IMR-90 (cell line): ENCODE data around the gene MYOM1.

Source experiments
- CEBPB ChIP-seq: IDR thresholded peaks from 2 replicates; pipeline ENCODE4 v1.6.1; 2012; ENCODE audit warnings: low read depth, low read length, improper control_type of control experiment
- CHD1 ChIP-seq: IDR thresholded peaks from 2 replicates; pipeline ENCODE4 v1.6.1; 2012; ENCODE audit warnings: low read depth, low read length, improper control_type of control experiment
- POLR2A ChIP-seq: IDR thresholded peaks from 2 replicates; pipeline ENCODE4 v1.6.1; 2012; ENCODE audit warnings: mild to moderate bottlenecking, low read depth, low read length
- RFX5 ChIP-seq: IDR thresholded peaks from 2 replicates; pipeline ENCODE4 v1.8.0; 2012; ENCODE audit warnings: low read depth, mild to moderate bottlenecking, low read length, moderate library complexity
- SMC3 ChIP-seq: fragments of 150-350 bp; IDR thresholded peaks from 2 replicates; pipeline ENCODE4 v1.6.1; 2016; ENCODE audit warnings: low read depth, mild to moderate bottlenecking, antibody characterized with exemption, low read length, moderate library complexity
- USF2 ChIP-seq: fragments of 150-350 bp; IDR thresholded peaks from 2 replicates; pipeline ENCODE4 v1.6.1; 2017; ENCODE audit warnings: mild to moderate bottlenecking, antibody characterized with exemption, low read length, low read depth
- TF ChIP-seq, protein P1 (sequence below): conservative IDR thresholded peaks from 2 replicates; pipeline ENCODE4 v1.5.1; 2012; ENCODE audit warnings: mild to moderate bottlenecking, low read depth, low read length, improper control_type of control experiment

DNA sequence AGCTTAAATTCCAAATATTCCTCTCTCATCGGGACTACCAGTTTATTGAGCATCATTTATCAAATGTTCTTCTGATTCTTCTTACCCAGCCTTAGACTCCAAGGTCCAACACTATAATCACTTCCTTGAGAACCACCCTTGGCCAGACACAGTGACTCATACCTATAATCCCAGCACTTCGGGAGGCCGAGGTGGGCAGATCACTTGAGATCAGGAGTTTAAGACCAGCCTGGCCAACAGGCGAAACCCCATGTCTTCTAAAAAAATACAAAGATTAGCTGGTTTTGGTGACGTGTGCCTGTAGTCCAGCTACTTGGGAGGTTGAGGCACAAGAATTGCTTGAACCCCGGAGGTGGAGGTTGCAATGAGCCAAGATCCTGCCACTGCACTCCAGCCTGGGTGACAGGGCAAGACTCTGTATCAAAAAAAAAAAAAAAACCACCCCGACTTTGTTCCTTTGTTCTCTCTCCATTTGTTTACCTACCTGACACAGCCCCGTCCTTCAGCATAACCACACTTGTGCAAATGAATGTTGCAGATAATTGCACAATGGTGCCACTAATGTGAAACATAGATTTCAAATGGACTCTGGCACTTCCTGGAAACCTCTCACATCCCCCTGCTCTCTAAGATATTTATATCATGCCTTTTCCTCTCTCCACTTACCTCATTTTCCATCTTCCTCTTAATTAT is 167.9 kb downstream of the MYOM1 start:
- TF ChIP-seq, protein P1, sequence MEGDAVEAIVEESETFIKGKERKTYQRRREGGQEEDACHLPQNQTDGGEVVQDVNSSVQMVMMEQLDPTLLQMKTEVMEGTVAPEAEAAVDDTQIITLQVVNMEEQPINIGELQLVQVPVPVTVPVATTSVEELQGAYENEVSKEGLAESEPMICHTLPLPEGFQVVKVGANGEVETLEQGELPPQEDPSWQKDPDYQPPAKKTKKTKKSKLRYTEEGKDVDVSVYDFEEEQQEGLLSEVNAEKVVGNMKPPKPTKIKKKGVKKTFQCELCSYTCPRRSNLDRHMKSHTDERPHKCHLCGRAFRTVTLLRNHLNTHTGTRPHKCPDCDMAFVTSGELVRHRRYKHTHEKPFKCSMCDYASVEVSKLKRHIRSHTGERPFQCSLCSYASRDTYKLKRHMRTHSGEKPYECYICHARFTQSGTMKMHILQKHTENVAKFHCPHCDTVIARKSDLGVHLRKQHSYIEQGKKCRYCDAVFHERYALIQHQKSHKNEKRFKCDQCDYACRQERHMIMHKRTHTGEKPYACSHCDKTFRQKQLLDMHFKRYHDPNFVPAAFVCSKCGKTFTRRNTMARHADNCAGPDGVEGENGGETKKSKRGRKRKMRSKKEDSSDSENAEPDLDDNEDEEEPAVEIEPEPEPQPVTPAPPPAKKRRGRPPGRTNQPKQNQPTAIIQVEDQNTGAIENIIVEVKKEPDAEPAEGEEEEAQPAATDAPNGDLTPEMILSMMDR = no peak
- no peak for TF ChIP-seq CHD1
- no peak for TF ChIP-seq RFX5
- no peak for TF ChIP-seq POLR2A
- TF ChIP-seq SMC3 = no peak
- TF ChIP-seq USF2 = no peak
- TF ChIP-seq CEBPB = no peak
